ENCODE data around the gene PRPF18.
"Not testable (repeated sequence)": the region's sequence is repeated elsewhere in the genome, so short reads cannot be mapped to it uniquely, and the experiment has no call there.

Gene PRPF18, protein sequence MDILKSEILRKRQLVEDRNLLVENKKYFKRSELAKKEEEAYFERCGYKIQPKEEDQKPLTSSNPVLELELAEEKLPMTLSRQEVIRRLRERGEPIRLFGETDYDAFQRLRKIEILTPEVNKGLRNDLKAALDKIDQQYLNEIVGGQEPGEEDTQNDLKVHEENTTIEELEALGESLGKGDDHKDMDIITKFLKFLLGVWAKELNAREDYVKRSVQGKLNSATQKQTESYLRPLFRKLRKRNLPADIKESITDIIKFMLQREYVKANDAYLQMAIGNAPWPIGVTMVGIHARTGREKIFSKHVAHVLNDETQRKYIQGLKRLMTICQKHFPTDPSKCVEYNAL

DNA sequence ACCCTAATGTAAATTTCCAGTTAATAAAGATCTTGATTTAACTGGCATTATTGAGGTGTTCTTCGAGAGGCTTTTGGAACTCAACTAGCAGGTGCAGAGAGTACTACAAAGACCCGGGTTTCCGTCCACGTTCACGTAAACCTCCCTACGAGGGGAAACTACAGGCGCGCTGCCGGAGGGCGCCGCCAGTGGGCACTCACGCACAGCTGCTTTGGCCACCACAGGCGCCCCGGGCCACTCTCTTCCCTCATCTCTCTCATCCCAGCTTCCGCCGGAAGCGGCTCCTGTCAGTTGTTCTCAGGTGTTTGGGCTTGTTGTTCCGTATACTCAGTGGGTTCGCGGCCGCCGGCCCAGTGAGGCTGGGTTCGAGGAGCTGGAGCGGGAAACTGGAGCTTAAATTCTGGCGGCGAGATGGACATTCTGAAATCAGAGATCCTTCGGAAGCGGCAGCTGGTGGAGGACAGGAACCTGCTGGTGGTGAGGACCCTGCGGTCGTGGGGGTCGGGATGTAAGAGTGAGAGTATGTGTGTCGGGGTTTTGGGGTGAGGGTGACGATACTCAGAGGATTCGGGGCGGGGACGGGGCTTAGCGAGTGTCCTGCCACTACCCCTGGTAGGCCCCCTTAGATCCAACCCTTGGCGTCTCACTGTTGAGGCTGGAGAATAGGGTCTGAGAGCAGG, at the start of gene PRPF18:
Gene PRPF18 (plus strand): TSS at position 290 of the 680 bp plus-strand sequence. CDS start 122 bp downstream, at position 412.
- peak; percentile 93 for DNase-seq (ENCODE audit: insufficient read length, low spot score)
- FAIRE-seq: peak; percentile 97

DNA sequence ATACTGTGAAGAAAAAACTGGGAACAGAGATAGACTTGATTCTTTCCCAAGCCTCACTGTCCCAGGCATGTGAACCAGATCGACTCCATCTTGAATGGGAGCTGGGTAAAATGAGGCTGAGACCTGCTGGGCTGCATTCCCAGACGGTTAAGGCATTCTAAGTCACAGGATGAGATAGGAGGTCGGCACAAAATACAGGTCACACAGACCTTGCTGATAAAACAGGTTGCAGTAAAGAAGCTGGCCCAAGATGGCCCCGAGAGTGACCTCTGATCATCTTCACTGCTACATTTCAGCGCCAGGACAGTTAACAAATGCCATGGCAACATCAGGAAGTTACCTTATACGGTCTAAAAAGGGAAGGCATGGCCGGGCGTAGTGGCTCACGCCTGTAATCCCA, 48.8 kb upstream of the PRPF18 start:
- not testable (repeated sequence) for FAIRE-seq; DNase-seq (ENCODE audit: insufficient read length, low spot score)

DNA sequence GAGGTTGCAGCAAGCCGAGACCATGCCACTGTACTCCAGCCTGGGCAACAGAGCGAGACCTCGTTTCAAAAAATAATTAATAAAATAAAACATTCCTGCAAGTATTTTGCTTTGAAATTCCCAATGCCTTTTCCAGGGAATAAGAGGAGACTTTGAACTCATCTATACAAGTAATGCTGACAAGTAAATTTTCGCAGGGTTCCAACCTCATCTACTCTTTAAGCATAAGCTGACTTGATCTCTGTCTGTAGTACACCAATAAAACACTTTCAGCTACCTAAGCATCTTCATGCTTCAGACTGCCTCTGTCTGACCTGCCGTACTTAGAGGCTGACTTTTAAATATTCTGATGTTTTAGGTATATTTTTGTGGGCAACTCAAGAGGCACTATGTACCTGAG, 44.2 kb upstream of the PRPF18 start:
- FAIRE-seq: no peak

DNA sequence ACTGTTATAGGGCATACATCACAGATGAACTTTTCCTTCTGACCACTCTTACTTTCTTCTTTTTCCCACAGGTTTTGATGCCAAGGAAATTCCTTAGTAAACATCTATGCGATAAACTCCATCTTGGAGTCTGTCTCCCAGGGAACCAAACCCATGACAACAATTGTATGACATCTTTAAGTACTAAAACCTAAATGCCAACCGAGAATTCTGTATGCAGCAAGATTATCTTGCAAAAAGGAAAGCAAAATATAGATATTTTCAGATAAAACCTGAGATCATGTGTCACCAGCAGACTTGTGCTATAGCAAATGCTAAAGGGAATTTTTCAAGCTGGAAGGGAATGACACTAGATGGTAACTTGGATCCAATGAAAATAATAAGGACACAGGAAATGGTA, 36.0 kb upstream of the PRPF18 start:
- DNase-seq (ENCODE audit: insufficient read length, low spot score) (no peak), FAIRE-seq (no peak)

More for the DNA sequence above, 44.2 kb upstream of the PRPF18 start:
- DNase-seq (ENCODE audit: insufficient read length, low spot score): no peak

DNA sequence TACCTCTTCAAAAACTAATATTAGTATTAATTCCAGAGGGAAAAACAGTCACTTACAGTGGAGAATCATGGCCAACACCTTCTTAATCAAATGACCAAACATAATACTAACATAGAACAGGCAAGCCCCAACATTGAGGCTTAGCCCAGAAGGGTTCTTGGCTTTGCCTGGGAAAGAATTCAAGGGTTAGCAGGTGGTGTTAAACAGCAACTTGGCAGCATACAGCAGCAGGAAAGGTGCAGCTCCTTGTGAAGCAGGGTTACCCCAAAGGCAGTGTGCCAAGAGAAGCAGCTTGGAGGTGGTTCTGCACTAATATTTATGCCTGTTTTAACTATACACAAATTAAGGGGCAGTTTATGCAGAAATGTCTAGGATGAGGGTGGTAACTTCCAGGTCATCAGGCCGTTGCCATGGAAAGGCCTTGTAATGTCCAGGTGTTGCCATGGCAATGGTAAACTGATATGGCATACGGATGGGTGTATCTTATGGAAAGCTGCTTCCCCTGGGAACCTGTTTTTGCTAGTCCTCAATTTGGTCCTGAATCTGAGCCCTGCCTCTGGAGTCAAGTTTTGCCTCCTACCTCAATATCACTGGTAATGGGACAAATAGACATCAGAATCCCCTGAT, 30.8 kb upstream of the PRPF18 start:
- no peak for FAIRE-seq
- no peak for DNase-seq (ENCODE audit: insufficient read length, low spot score)

DNA sequence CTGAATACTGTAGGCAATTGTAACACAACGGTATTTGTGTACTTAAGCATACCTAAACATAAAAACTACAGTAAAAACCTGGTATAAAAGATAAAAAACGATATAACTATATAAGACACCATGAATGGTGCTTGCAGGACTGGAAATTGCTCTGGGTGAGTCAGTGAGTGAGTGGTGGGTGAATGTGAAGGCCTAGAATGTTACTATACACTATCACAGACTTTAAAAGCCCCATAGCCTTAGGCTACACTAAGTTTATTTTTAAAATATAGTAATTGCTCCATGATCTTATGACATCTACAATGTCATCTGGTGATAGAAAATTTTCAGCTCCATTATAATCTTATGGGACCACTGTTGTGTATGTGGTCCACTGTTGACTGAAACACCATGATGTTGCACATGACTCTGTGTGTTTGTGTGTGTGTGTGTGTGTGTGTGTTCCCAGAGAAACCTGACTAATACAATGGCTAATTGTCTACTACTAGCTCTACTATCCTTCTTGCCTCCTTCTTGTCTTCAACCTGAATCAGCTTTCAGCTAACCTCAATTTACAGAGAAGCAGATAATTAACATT, 27.6 kb upstream of the PRPF18 start:
- DNase-seq (ENCODE audit: insufficient read length, low spot score) (no peak), FAIRE-seq (no peak)

DNA sequence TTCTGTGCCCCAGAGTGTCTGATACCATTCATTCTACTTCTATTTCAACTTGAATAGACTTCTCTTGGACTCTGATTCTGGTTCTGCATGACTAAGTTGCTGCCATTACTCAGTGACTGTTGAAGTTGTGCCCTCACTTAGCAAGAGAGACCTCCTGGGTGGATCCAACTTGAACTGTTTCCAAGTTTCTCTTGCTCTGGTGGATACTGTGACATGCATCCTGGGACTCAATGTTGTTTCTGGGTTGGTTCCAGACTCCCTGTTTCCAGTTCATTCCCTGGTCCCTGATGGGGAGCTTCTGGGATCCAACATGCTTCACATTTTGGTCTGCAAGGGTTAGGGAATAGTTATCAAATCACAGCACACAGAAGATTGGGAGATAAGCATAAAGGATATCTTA, 26.2 kb upstream of the PRPF18 start:
- FAIRE-seq: no peak
- no peak for DNase-seq (ENCODE audit: insufficient read length, low spot score)

DNA sequence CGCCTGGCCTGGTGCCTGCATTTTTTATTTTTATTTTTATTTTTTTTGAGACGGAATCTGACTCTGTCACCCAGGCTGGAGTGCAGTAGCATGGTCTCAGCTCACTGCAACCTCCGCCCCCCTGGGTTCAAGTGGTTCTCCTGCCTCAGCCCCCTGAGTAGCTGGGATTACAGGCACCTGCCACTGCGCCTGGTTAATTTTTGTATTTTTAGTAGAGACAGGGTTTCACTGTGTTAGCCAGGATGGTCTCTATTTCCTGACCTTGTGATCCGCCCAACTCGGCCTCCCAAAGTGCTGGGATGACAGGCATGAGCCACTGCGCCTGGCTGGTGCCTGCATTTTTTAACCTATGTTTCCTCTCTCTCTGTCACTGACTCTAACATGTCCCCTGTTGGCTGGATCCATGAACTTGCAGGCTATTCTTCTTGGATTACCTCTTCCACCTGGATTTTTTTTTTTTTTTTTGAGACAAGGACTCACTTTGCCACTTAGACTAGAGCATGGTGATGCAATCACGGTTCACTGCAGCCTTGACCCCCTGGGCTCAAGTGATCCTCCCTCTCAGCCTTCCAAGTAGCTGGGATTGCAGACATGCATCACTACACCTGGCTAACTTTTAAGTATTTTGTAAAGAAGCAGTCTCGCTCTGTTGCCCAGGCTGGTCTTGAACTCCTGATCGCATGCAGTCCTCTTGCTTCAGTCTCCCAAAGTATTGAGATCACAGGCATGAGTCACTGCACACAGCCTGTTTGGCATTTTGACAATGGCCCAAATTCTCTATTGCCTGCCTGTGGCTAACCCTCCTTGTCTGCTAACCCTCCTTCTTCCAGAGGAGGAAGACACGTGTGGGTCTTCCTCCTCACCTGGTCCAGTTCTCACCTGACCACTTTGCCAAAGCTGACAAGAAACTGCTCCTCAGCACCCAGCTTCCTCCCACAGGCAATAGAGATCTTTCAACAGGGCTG, 23.0 kb upstream of the PRPF18 start:
- FAIRE-seq (no peak), DNase-seq (ENCODE audit: insufficient read length, low spot score) (no peak)

DNA sequence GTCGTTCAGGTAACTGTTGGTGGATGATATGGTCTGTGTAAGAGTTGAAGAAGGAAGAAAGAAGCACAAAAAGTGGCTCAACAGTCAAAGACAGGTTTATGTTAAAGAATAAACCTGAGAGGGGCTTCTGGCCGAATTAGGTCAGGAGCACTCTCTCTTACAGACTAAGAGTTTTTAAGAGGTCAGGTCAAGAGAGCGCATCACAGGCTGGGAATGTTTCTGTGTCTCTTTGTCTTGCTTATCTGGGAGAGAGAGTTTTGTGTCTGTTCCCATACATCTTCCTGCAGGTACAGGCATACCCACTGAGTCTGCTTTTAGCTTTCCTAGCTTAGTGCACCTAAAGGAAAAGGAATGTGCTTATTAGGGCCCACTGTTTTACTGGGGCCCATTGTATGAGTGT, 22.2 kb upstream of the PRPF18 start:
- FAIRE-seq: no peak

DNA sequence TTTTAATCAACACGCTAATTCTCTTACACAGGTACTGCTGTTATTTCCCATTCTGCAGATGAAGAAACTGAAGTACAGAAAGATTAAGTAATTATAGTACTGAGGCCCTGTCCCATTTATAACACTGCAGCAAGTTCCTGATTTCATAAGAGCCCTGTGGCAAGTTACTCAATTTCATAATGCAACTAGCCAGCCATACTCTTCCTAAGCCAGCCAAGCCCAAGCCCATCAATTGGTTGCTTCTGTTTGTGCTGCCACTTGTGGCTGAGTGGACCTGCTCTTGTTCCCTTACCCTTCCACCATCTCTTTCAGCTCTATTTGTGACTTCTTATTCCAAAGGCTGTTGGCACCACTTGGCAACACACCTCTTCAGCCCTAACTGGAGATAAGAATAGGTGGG, 19.7 kb upstream of the PRPF18 start:
- no peak for FAIRE-seq
- no peak for DNase-seq (ENCODE audit: insufficient read length, low spot score)

More for the DNA sequence above, 22.2 kb upstream of the PRPF18 start:
- DNase-seq (ENCODE audit: insufficient read length, low spot score): no peak

DNA sequence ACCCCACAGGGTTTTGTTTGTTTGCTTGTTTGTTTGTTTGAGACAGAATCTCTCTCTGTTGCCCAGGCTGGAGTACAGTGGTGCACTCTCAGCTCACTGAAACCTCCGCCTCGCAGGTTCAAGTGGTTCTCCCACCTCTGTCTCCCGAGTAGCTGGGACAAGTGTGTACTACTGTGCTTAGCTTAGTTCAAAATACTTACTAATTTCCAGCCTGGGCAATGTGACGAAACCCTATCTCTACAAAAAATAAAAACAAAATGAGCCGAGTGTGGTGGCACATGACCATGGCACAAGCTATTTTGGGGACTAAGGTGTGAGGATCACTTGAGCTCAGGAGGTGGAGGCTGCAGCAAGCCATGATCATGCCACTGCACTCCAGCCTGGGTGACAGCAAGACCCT, 15.2 kb upstream of the PRPF18 start:
- DNase-seq (ENCODE audit: insufficient read length, low spot score) (no peak), FAIRE-seq (no peak)

DNA sequence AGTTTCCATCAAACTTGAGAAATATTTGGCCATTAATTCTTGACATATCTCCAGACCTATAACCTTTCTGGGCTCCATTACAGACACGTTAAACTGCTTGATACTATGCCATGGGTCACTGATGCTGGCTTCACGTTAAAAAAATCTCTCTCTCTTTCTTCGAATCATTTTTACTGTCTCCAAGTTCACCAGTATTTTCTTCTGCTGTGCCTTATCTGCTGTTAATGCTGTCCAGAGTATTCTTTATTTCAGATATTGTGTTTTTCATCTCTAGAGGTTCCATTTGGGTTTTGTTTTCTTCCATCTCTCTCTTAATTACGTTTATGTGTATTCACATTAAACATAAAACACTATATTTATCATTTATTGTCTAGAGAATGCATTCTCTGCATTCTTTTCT, 12.8 kb upstream of the PRPF18 start:
- no peak for FAIRE-seq
- no peak for DNase-seq (ENCODE audit: insufficient read length, low spot score)

DNA sequence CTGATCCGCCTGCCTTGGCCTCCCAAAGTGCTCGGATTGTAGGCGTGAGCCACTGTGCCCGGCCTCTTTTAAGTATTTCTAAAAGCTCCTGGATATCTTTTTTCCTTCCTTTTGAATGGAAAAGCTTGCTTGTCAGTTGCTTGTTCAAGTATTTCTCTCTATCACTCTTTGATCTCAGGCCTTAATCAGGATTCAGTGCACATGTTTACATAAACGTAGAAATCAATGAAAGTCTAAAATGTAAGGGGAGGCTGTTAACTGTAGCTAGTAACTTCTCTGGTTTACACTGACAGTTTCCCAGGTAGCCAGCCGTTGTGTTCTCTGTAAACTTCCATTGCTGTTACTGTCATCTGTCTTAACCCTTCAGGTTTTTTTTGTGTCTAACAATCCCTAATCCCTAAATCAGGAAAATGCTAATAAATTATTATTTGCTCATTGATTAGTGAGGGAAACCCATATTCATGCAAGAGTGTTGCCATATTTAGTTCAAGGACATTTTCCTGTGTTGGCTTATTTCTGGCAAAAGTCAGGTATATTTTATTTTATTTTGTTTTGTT, 1.5 kb upstream of the PRPF18 start:
- FAIRE-seq (no peak), DNase-seq (ENCODE audit: insufficient read length, low spot score) (no peak)

DNA sequence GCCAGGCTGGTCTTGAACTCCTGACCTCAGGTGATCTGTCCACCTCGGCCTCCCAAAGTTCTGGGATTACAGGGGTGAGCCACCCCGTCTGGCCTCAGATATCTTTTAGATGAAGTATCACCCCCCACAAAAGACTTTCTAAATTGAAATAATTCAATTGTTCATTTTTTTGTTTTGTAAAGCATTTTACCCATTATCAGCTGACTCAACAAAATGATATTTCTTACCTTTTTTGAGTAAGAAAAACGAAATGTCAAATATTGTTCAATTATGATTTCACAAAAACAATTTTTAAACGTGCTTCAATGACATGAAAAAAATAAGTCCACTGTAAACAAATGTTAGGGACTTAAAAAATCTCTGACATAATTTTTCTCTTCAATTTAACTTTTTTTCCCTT, 822 bp upstream of the PRPF18 start:
- FAIRE-seq (no peak), DNase-seq (ENCODE audit: insufficient read length, low spot score) (no peak)

DNA sequence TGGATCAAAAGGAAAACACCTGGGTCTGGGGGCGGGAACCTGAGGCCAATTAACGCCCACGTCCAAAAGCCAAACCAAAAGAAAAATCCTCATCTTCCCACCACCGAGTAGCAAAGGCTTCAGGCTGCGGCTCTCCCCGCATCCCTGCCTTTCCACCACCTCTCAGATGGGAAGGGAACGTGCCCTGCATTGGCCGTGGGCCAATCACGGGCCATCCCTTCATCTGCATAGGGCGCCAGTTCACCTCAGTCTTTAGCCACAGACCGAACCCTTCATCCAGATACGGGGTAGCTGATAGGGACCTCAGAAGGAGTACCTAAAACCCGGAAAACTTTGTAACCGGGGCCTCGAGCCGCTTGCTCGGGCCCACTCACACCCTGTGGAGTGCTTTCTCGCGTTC, 626 bp downstream of the PRPF18 start:
- no peak for FAIRE-seq
- no peak for DNase-seq (ENCODE audit: insufficient read length, low spot score)

DNA sequence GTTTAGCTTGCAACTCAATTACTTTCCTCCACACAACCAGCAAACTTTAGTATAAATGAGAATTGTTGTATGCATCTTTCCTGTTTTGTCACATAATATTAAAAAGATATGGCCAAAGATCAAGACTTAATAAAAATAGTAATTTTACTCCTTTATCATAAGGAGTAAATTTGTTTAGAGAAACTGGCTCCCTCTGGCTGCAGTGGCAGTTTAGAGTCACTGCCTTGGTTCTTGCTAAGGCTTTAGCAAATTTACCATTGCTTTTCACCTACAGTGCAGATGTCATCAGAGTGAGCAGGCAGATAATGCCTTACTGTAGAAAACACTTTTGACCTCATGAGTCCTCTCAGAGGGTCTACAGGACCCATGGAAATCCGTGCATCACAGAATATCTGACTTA, 2.6 kb downstream of the PRPF18 start:
- FAIRE-seq: no peak
- no peak for DNase-seq (ENCODE audit: insufficient read length, low spot score)

DNA sequence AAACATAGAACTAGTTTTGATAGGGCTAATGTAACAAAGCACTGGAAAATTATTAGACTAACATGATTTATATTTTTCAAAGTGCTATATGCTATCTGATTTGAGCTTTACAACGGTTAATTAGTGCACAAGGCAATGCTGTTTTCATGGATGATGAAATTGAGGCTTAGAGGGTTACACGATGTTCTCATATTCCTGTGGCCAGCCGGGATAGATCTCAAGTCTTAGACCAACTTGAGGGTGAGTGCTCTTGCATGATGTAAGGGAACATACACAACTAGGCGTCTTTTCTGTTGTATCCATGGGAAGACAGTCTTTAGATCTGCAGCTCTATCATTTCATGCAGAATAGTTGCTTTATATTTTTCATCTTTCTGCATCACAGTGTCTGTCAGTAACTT, 4.1 kb downstream of the PRPF18 start:
- DNase-seq (ENCODE audit: insufficient read length, low spot score) (no peak), FAIRE-seq (no peak)

DNA sequence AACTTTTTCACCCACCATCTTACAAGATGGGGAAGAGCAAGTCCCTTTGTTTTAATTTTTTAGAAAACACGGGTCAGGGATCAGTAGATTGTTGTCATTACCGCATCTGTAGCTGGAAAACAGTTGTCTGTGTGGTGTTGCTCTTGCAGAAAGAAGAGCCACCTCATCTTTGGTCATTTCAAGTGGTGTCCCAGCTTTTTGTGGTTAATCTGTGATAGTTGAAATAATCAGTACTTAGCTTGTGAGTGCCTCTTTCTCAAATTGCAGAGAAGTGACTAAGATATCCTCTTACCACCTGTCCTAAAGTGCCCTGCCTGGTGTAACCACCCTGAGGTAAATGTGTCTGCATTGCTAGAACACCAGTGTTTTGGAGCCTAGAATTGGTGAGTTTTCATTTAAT, 5.5 kb downstream of the PRPF18 start:
- FAIRE-seq: no peak
- DNase-seq (ENCODE audit: insufficient read length, low spot score): no peak

DNA sequence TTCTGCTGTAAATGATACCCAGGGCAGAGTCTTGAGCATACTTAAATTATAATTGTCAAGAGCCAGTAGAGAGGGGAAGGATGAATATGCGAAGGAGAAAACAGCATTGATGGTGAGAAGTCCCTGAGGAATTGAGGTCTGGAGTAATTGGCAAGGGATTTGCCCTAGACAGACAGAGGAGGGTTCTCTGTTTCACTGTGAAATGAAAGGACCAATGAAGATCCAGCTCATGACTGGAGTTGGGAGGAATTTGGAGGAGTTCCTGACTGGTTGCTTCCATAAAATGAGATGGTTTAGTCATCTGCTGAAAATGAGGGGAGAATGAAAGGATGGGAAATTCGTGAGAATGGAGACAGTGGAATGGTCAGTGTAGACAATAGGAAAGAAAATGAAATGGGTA, 6.8 kb downstream of the PRPF18 start:
- DNase-seq (ENCODE audit: insufficient read length, low spot score) (no peak), FAIRE-seq (no peak)

DNA sequence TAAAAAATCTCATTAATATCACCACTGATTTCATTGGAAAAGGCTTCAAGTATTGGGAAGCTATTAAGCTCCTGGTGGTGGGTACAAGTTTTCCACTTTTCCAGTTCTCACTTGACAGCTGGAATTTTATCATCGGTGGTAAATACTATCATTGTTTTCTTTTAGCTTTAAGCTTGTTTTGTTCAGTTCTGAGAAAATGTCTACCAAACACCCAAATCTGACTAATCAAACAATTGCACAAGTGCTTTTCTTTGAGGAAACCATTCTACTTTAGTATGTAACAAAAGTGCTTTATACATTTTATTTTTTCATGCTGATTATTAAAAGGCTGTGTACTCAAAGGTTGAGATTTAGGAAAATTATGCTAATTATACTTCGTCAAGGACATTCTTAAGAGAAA, 7.9 kb downstream of the PRPF18 start:
- FAIRE-seq (no peak), DNase-seq (ENCODE audit: insufficient read length, low spot score) (no peak)

All from GM19239 (cell line).